Activated effector memory CD4-positive, alpha-beta T cell treated with anti-CD3 and anti-CD28 coated beads, Interleukin-2, amount 50 U/mL, for 16 hours (primary cell): ENCODE data around the gene CLSTN2.

ENCODE experiments used
- DNase-seq: peaks from one replicate; pipeline ENCODE4 v3.0.0-alpha.2; 2020

CLSTN2 gene

DNA sequence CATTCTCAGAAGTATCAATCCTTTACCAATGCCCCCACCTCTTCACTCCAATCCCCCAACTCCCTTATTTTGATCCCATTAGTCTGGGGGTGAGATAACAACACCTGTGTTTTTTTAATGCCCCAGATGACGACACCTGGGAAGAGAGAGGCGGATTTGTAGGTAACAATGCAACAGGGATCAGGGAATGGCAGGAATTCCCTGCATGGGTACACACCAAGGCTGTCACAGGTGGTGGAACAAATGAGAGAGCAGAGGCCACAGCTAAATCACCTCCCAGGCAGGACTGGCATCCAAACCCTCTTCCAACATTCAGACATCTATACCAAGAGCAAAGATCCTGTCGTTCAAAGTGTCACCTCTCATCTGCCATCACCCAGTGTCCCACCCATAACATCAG lies 423.7 kb downstream of the CLSTN2 start:
- no peak for DNase-seq

DNA sequence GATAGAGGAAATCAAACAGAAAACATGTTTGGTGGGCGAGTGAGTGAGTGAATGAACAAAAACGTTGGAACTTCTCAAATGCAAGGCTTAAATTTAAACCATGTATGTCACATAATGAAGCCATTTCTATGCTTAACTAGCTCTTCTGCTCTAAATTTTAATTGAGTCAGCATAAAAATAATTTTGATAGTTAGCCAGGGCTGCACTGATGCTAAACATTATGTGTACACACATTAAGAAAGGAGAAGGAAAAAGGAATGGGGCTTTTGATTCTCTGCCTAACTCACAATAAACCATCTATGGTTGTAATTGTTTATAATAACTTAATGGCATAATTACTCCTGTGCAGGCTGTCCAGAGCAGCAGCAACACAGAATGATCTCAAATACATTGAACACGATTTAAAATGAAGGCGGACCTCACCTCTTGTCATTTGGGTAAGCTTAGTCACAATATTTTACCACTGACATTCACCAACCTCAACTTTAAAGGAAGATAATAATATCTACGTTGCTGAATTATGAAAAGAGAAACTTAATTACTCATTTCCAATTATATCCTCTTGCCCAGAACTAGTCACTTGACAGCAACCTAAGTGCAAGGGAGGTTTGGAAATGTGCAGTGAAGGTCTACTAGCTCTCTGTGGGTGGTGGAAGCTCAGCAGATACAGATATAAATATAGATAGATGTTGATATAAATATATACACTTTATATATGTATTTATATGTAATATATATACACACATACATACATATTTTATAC lies 424.4 kb downstream of the CLSTN2 start:
- DNase-seq, result no peak

DNA sequence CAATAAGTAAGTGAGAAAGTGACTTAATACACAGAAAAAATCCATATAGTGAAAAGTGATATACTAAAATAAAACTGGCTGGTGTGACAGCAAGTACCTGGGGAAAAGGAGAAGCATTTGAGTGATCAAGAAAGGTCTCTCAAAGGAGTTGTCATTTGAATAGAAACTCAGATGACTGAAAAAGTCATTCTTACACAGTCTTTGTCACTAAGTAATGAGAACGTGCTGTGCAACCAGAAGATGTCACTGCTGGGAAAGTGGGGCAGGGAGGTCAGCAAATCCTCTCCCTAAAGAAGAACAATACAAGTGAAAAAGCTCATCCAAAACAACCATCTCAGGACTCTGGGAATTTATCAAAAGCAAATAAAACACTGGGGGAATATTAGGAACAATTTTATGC lies 425.3 kb downstream of the CLSTN2 start:
- DNase-seq, result no peak

GRCh38 chr3:140363801-140364200 lies 428.8 kb downstream of the CLSTN2 start:
- DNase-seq, result no peak

DNA sequence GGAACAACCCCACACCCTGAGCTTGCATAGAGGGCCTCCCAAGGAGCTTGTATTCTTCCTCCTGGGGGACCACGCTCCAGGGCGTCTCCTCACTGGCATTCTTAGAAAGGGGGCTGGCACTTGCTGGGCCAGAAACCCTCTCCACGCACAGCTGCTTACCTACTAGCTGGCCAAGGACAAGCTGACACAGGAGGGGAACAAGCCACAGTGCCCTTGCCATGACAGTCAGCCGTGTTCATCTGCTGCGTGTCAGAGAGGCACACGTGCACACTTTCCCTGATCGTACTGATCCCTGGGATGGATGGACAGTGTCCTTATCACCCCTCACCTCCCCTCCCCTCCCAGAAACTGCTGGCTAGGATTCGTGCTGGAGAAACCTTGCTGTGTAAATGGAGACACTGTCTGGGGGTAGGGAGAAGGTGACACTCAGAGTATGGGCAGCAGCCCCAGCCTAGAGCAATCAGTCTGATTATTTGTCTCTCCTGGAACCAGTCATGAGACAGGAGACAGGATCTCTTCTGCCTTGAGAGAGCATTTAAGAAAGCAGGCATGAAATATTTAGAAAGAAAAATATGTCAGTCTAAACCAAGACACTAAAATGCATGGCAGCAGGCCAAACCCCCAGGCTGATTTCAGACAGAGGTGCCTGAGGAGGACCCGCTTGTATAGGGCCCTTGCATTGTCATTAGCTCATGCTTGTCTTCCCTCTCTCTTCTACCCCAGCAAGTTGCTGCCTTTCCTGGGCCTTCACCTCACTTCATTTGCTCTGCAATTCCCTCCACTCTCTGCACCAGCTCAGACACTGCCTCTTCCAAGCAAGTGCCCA lies 431.1 kb downstream of the CLSTN2 start:
- DNase-seq, result no peak

DNA sequence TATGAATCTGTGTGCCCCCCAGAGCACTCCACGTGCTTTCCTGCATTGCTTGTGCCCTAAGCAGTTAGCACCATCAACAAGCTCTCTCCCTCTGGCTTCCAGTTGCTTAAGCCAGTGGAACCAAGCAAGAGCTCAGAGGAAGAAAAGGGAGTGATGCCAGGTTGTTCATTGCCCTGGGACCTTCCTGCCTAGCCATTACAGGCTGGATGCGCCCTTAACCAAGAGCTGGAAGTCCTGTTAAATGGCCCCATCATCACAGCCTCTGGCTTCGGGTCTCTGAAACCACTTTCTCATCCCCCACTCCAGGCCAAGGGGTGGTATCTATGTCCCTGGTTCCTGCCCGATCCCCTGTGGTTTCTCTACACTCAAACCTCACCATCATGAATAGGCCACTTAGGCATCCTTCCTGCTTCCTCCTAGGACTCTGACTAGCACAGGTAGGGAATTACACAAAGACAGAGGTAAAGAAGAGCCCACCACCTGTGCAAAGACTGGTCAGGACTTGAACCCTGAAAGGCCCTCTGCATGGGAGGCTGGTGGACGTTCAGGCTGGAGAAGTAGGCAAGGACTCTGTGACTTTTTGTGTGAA lies 433.3 kb downstream of the CLSTN2 start:
- DNase-seq, result no peak

- no peak for DNase-seq
These were observed 435.7 kb downstream of the CLSTN2 start for GRCh38 chr3:140370686-140371085.

- DNase-seq, result no peak
These were observed 438.2 kb downstream of the CLSTN2 start for GRCh38 chr3:140373234-140373633.

DNA sequence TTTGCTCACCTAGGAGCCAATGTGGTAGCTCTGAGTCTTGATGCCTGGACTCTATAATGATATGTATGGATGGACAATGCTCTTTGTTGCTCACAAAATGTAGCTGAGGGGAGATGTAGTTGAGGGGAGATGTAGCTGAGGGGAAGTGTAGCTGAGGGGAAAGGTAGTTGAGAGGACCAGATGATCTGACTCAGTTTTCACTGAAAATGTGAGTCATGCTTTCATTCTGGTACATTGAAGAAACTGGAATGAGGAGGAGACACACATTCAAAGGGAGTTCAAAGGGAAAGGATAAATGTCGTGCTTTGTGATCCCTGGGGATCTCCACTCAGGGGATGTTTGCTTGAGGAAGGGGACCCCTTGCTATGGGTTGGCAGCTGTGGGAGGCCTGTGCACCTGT lies 440.0 kb downstream of the CLSTN2 start:
- DNase-seq, result no peak

- no peak for DNase-seq
These were observed 441.3 kb downstream of the CLSTN2 start for GRCh38 chr3:140376136-140376889.

DNA sequence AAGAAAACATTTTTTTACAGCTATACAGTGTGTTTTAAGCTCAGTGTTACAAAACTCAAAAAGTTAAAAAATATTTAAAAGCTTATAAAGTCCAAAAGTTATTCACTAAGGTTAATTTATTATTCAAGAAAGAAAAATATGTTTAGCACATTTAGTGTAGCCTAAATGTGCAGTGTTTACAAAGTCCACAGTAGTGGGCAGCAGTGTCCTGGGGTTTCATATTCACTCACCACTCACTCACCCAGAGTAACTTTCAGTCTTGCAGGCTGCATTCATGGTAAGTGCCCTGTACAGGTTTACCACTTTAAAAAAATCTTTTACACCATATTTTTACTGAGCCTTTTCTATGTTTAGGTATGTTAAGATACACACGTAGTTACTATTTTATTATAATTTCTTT lies 442.7 kb downstream of the CLSTN2 start:
- no peak for DNase-seq

- no peak for DNase-seq
These were observed 443.8 kb downstream of the CLSTN2 start for GRCh38 chr3:140378571-140379340.

DNA sequence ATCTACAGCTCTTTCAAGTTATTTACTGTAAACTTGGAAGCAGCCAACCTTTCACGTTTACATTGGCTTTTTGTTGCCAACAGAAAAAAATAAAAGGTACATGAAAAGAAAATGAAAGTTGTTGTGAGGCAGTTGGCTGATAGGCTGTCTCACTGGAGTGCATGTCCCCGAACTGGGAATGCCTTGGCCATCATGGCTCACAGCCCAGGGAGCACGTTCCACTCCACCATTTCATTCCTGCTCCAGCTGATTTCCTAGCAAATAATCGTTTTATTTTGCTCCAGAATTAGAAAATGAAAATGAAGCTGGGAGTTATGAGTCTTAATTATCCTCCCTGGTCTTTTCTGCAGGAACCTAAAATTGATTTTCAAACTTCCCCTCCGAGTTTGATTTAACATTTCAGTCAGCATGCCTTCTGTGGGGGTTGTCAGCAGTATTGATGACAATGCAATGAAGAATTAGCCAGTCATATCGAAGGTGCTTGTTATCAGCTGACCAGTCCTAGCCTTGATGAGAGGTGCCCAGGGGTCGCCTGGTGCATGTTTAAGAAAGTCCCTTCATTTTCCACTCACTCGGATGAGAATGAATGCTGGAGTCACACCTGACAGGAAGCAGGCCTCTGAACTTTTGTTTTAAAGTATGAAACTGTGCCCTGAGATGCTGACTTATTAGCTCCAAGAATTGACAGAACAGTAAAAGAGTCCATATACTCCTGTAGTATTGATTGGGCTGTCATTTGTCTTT lies 449.2 kb downstream of the CLSTN2 start:
- no peak for DNase-seq

- DNase-seq, result no peak
These were observed 449.9 kb downstream of the CLSTN2 start for GRCh38 chr3:140384876-140385275.

- no peak for DNase-seq
These were observed 451.5 kb downstream of the CLSTN2 start for GRCh38 chr3:140386357-140387100.

DNA sequence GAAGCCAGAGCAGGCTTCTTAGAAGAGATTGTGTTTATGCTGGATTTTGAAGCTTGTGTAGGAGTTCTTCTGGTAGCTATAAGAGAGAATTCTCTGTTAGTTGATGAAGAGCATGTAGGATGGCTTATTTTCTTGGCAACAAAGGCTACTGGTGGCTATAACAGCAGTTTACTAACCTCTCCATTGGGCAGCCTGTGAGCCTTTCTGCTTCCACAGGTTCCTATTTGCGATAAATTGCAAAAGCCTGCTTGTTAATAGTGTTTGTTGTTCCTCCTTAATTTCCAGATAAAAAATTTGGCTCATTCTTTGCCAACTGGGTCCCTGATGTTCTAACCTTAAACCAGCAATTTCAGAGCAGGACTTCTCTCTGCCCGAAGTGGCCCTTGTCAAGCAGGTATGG lies 452.3 kb downstream of the CLSTN2 start:
- DNase-seq, result no peak

DNA sequence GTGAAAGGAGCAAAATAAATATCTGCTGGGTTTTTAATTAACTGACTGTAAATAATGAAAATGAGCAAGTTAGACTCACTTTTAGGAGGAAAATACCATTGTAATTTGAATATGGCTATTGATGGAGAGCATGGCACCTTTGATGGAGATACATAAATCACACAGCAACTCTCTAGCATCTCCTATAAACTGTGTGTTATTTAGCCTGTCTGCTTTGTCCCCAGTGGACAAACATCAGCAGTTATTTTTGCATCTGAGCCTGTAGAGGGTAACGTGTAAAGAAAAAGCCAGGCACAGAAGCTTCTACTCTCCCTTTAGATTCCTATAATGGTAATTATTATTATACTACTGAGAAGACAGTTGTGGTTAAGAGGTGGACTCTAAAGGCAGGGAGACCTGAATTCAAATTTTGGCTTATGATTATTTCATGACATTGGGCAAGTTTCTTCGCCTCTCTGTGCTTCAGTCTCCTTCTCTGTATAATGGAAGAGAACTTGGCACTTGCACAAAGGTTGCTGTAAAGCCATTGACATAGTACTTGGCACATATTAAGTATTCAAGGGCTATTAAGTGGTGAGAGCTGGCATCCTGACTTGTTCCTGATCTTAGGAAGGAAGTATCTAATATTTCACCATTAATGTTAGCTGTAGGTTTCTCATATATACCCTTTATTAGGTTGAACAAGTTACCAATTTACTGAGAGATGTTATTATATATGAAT lies 453.4 kb downstream of the CLSTN2 start:
- no peak for DNase-seq

DNA sequence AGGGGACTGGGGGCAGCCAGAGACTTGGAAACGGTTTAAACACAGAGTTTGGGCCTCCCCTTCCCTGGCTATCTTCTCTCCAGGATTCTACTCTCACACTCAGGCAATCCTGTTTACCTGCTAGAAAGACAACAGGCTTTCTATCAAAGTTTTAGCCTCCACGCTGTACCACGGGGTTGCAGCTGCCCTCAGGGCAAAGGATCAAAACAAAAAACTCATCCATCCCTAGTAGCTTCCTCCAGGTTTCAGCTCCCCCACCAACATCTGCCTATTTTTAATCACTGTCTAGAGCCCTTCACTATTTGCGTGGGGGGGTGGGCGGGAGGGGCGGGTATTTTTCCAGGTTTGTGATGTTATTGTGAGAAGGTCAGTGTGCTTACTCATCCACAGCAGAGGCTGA lies 456.1 kb downstream of the CLSTN2 start:
- no peak for DNase-seq

- no peak for DNase-seq
These were observed 459.6 kb downstream of the CLSTN2 start for GRCh38 chr3:140394488-140395133.
